Fibroblast of lung (primary cell): ENCODE data around the gene STARD7.

Source experiments
- EZH2 ChIP-seq: IDR thresholded peaks from 2 replicates; pipeline ENCODE4 v1.5.1; 2012; ENCODE audit warnings: low read length, control low read depth, mild to moderate bottlenecking; ENCODE audit errors: missing control alignments
- TF ChIP-seq, protein P1 (sequence below), 2 donors: IDR thresholded peaks in 1 of 2; conservative IDR thresholded peaks in 1 of 2; 1 replicate in 1 of 2; 2 replicates in 1 of 2; pipeline ENCODE4 v1.5.1; 2011 to 2012; ENCODE audit warnings: low read length in 2 of 2, control low read depth in 1 of 2, inconsistent platforms in 1 of 2, low read depth in 1 of 2, mild to moderate bottlenecking in 1 of 2

GRCh38 chr2:96163768-96164429 lies 44.7 kb downstream of the STARD7 start:
- TF ChIP-seq, protein P1, sequence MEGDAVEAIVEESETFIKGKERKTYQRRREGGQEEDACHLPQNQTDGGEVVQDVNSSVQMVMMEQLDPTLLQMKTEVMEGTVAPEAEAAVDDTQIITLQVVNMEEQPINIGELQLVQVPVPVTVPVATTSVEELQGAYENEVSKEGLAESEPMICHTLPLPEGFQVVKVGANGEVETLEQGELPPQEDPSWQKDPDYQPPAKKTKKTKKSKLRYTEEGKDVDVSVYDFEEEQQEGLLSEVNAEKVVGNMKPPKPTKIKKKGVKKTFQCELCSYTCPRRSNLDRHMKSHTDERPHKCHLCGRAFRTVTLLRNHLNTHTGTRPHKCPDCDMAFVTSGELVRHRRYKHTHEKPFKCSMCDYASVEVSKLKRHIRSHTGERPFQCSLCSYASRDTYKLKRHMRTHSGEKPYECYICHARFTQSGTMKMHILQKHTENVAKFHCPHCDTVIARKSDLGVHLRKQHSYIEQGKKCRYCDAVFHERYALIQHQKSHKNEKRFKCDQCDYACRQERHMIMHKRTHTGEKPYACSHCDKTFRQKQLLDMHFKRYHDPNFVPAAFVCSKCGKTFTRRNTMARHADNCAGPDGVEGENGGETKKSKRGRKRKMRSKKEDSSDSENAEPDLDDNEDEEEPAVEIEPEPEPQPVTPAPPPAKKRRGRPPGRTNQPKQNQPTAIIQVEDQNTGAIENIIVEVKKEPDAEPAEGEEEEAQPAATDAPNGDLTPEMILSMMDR (conservative IDR thresholded peaks at IDR 0.05 in 1 of 2, IDR thresholded peaks at IDR 0.05 in 1 of 2; ENCODE audit: low read depth in 1 of 2, low read length in 2 of 2) = no peak
- TF ChIP-seq EZH2 = no peak
